ENCODE results near the gene FEM1A.
"Not testable (repeated sequence)": the region's sequence is repeated elsewhere in the genome, so short reads cannot be mapped to it uniquely, and the experiment has no call there.

Gene FEM1A, protein sequence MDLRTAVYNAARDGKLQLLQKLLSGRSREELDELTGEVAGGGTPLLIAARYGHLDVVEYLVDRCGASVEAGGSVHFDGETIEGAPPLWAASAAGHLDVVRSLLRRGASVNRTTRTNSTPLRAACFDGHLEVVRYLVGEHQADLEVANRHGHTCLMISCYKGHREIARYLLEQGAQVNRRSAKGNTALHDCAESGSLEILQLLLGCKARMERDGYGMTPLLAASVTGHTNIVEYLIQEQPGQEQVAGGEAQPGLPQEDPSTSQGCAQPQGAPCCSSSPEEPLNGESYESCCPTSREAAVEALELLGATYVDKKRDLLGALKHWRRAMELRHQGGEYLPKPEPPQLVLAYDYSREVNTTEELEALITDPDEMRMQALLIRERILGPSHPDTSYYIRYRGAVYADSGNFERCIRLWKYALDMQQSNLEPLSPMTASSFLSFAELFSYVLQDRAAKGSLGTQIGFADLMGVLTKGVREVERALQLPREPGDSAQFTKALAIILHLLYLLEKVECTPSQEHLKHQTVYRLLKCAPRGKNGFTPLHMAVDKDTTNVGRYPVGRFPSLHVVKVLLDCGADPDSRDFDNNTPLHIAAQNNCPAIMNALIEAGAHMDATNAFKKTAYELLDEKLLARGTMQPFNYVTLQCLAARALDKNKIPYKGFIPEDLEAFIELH

DNA sequence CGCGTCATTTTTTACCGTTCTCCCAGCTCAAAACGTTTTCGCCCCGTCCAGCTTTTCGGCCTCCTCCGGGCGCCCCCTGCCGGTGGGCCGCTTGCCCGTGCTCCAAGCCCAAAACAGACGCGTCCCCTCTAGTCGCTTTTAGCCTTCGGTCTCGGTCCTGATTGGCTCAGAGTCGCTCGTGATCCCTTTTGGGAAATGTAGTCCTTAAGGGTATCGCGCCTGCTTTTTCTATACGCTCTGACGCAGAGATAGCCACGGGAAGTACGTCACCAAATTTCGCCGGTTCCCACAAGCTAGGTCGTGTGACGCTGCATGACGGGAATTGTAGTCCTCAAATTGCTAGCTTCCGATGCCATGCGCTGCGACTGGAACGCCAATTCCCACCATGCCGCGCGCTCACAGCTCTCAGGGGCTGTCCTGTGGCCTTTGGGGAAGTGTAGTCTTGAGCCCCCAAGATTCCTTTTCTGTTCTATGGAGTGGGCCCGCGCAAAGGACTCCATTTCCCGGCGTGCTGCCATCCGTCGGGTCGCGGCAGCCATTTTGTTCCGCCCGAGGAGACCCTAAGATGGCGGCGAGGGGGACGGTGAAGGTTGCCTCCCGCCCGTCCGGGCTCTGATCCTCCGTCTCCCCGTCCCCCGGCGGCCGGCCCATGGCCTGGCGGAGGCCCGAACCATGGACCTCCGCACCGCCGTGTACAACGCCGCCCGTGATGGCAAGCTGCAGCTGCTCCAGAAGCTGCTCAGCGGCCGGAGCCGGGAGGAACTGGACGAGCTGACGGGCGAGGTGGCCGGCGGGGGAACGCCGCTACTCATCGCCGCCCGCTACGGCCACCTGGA is at the start of gene FEM1A:
FEM1A (plus strand) TSS at position 552 of the 836 bp plus-strand sequence; CDS start at position 673, 121 bp downstream.
- peak; percentile 100 for DNase-seq

- DNase-seq, result peak; percentile 83
Measured at GRCh38 chr19:4742723-4743646, 48.5 kb upstream of the FEM1A start.

DNA sequence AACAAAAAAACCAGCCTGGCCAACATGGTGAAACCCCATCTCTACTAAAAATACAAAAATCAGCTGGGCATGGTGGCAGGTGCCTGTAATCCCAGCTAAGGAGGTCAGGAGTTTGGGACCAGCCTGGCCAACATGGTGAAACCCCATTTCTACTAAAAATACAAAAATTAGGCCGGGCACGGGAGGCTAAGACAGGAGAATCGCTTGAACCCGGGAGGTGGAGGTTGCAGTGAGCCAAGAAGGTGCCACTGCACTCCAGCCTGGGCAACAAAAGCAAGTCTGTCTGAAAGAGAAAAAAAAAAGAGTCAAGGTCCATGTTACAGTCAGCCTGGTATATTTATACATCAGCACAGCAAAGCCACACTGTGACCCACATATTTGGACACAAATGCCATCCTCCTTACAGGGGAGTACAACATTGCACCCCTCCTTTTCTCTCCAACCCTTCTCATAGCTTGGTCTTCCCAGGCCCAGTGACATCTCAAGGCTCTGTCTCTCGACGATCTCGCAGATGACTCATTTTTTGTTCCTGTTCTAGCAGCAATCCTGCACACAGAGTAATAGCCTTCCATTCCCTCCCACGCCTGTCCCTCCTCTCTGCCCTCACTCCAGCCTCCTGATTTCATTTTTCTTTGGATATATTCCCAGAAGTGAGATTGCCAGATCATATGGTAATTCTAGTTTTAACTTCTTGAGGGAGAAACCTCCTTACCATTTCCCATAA is 46.9 kb upstream of the FEM1A start:
- no peak for DNase-seq

DNA sequence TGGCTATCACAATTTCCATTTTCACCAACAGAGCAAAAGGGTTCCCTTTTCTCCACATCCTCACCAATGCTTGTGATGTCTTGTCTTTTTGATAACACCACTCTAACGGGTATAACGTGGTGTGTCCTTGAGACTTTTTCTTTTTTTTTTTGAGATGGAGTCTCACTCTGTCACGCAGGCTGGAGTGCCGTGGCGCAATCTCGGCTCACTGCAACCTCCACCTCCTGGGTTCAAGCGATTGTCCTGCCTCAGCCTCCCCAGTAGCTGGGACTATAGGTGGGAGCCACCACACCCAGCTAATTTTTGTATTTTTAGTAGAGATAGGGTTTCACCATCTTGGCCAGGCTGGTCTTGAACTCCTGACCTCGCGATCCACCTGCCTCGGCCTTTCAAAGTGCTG is 46.4 kb upstream of the FEM1A start:
- not testable (repeated sequence) for DNase-seq

- no peak for DNase-seq
Measured at GRCh38 chr19:4745986-4746385, 45.5 kb upstream of the FEM1A start.

- DNase-seq, result no peak
Measured at GRCh38 chr19:4748185-4748584, 43.3 kb upstream of the FEM1A start.

DNA sequence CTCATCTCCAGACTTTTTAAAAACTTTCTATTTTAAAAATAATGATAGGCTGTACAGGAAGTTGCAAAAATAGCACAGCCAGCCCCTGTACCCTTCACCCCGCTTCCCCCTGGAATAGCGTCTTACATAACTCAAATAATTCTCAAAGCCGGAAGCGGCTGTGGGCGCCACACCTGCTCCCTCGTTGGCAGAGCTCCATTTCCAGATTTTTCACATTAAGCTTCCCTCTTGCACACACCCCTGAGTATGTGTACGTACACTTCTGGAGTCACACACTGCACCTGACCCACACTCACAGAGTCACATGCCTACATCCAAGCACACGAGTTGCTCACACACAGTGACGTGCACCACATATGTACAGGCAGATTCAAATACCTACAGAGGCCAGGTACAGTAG is 42.9 kb upstream of the FEM1A start:
- DNase-seq, result no peak

- no peak for DNase-seq
Measured at GRCh38 chr19:4749870-4750590, 41.5 kb upstream of the FEM1A start.

DNA sequence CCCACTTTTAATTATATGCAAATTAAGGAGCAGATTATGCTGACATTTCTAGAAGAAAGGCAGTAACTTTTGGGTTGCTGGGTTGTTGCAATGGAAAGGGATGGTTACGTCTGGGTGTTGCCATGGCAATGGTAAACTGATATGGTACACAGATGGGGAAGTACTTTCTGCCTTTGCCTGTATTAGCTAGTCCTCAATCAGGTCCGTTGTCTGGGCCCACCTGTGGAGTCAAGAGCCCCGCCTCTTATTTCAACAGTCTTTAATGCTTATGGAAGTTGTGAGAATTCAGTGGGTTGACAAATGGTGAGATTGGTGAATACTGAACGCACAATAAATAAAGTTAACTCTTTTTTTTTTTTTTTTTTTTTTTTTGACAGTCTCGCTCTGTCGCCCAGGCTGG is 37.3 kb upstream of the FEM1A start:
- no peak for DNase-seq

GRCh38 chr19:4755459-4755858 is 36.1 kb upstream of the FEM1A start:
- DNase-seq, result no peak

DNA sequence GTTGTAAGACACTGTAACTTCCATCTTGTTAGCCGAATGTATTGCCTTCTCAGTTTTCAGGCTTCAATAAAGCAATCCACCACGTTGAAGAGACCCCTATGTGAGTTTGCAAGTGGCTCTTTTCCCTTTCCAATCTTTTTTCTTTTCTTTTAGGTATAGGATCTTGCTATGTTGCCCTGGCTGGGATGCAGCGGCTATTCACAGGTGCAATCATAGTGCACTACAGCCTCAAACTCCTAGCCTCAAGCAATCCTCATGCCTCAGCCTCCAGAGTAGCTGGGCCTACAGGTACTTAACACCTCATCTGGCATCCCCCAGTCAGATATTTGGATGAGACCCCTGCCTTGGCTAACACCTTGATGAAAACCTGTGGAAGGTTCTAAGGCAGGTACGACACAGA is 33.5 kb upstream of the FEM1A start:
- no peak for DNase-seq

DNA sequence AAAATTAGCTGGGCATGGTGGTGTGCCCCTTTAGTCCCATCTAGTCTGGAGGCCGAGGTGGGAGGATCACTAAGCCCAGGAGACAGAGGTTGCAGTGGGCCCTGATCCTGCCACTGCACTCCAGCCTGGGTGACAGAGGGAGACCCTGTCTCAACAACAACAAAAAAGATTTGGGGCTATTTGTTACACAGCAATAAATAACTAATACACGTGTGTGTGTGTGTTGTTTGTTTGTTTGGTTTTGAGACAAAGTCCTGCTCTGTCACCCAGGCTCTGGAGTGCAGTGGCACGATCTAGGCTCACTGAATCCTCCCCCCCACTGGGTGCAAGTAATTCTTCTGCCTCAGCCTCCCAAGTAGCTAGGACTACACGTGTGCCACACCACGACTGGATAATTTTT is 32.9 kb upstream of the FEM1A start:
- no peak for DNase-seq

GRCh38 chr19:4759388-4760284 is 31.9 kb upstream of the FEM1A start:
- DNase-seq, result peak; percentile 87

DNA sequence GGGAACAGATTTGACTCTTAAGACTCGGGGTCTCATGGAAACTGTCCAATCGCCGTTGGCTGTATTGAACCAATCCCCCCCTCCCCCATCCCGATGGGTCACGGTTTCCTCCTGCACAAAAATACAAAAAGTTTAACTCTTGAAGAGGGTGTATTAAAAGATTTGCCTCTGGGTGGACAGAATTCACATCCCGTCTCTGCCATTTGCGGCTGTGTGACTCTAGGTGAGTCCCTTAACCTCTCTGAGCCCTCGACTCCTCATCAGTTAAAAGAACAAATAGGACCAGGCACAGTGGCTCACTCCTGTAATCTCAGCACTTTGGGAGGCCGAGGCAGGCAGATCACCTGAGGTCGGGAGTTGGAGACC is 31.3 kb upstream of the FEM1A start:
- no peak for DNase-seq

DNA sequence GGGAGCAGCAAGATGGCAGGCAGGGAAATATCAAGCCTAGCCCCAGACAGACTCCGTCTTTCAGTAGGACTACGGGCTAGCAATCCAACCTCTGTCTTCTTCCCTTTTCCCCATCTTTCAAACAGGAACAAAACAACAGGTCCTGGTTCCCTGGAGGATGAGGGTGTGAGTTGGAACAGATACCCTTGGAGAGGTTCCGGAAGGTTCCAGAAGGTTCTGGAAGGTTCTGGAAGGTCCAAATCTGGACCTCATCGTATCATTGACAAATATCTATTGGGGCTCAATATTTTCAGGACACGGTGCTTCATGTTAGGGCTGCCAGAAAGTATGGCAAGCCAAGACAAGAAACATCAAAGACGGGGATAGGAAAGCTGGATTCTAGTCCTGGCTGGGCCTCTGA is 28.5 kb upstream of the FEM1A start:
- no peak for DNase-seq

GRCh38 chr19:4764393-4764660 is 27.2 kb upstream of the FEM1A start:
- DNase-seq, result no peak

GRCh38 chr19:4768934-4769777 is 22.4 kb upstream of the FEM1A start:
- peak; percentile 83 for DNase-seq

- DNase-seq, result no peak
Measured at GRCh38 chr19:4772566-4772965, 19.0 kb upstream of the FEM1A start.

DNA sequence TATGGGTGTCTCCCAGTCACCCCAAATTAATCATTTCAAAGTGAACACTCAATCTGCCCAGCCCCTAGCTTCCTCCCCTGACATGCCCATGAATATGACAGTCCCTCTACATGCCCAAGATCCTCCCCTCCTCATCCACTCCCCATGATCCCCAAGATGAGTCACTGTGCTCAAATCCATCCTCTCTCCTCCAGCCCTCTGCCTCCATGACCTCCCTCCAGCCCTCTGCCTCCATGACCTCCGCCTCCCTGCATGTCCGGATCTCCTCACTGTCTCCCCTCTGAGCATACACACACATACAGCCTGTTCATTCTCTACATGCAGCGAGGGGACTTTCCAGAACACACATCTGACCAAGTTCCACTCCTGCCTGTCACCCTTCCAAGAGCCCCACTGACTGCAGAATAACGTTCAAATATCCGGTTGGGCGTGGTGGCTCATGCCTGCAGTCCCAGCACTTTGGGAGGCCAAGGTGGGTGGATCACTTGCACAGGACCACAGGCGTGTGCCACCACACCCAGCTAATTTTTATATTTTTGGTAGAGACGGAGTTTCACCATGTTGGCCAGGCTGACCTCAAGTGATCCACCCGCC is 18.4 kb upstream of the FEM1A start:
- no peak for DNase-seq
